ENCODE data around the gene RPS6KA4.
"Not testable (repeated sequence)": the region's sequence is repeated elsewhere in the genome, so short reads cannot be mapped to it uniquely, and the experiment has no call there.

Gene RPS6KA4

GRCh38 chr11:64387916-64388315 lies 29.0 kb downstream of the RPS6KA4 start:
- DNase-seq (ENCODE audit: low spot score), result no peak

- no peak for DNase-seq (ENCODE audit: low spot score)
Observed at GRCh38 chr11:64388894-64389293, 29.9 kb downstream of the RPS6KA4 start.

- no peak for DNase-seq (ENCODE audit: low spot score)
Observed at GRCh38 chr11:64389851-64390250, 30.9 kb downstream of the RPS6KA4 start.

GRCh38 chr11:64390558-64390957 lies 31.6 kb downstream of the RPS6KA4 start:
- no peak for DNase-seq (ENCODE audit: low spot score)

- DNase-seq (ENCODE audit: low spot score), result no peak
Observed at GRCh38 chr11:64391839-64392238, 32.9 kb downstream of the RPS6KA4 start.

- no peak for DNase-seq (ENCODE audit: low spot score)
Observed at GRCh38 chr11:64395545-64396078, 36.6 kb downstream of the RPS6KA4 start.

GRCh38 chr11:64396079-64396591 lies 37.2 kb downstream of the RPS6KA4 start:
- no peak for DNase-seq (ENCODE audit: low spot score)

GRCh38 chr11:64400102-64400501 lies 41.1 kb downstream of the RPS6KA4 start:
- DNase-seq (ENCODE audit: low spot score), result no peak

- no peak for DNase-seq (ENCODE audit: low spot score)
Observed at GRCh38 chr11:64400667-64401066, 41.7 kb downstream of the RPS6KA4 start.

GRCh38 chr11:64401775-64402174 lies 42.8 kb downstream of the RPS6KA4 start:
- no peak for DNase-seq (ENCODE audit: low spot score)

- DNase-seq (ENCODE audit: low spot score), result no peak
Observed at GRCh38 chr11:64403106-64403505, 44.1 kb downstream of the RPS6KA4 start.

GRCh38 chr11:64406221-64406946 lies 47.4 kb downstream of the RPS6KA4 start:
- no peak for DNase-seq (ENCODE audit: low spot score)

- DNase-seq (ENCODE audit: low spot score), result no peak
Observed at GRCh38 chr11:64407221-64407620, 48.3 kb downstream of the RPS6KA4 start.

GRCh38 chr11:64407630-64408029 lies 48.7 kb downstream of the RPS6KA4 start:
- DNase-seq (ENCODE audit: low spot score), result no peak

GRCh38 chr11:64409278-64409677 lies 50.3 kb downstream of the RPS6KA4 start:
- DNase-seq (ENCODE audit: low spot score), result no peak

- DNase-seq (ENCODE audit: low spot score), result no peak
Observed at GRCh38 chr11:64409707-64410403, 50.9 kb downstream of the RPS6KA4 start.

GRCh38 chr11:64410404-64410734 lies 51.4 kb downstream of the RPS6KA4 start:
- DNase-seq (ENCODE audit: low spot score), result no peak

- DNase-seq (ENCODE audit: low spot score), result no peak
Observed at GRCh38 chr11:64413417-64413816, 54.5 kb downstream of the RPS6KA4 start.

GRCh38 chr11:64415286-64415685 lies 56.3 kb downstream of the RPS6KA4 start:
- no peak for DNase-seq (ENCODE audit: low spot score)

- no peak for DNase-seq (ENCODE audit: low spot score)
Observed at GRCh38 chr11:64415996-64416728, 57.2 kb downstream of the RPS6KA4 start.

GRCh38 chr11:64418233-64418632 lies 59.3 kb downstream of the RPS6KA4 start:
- not testable (repeated sequence) for DNase-seq (ENCODE audit: low spot score)

GRCh38 chr11:64419257-64419790 lies 60.4 kb downstream of the RPS6KA4 start:
- DNase-seq (ENCODE audit: low spot score), result no peak

All from CD4-positive, alpha-beta T cell treated with Interleukin-6 at 100 ng/mL for 8 hours (primary cell).